Parathyroid adenoma (tissue), 2 donors: ENCODE measurements around the gene PLCD3.

Source experiments
- H2AFZ ChIP-seq: fragments of 300-600 bp; sonication (generic); one replicate; pipeline ENCODE4 v1.7.0; 2017; ENCODE audit warnings: antibody characterized with exemption, mild to moderate bottlenecking
- H3K27ac ChIP-seq: fragments of 300-600 bp; sonication (generic); one replicate; pipeline ENCODE4 v1.7.0; 2017
- H3K27me3 ChIP-seq: fragments of 300-600 bp; sonication (generic); one replicate; pipeline ENCODE4 v1.7.0; 2017; ENCODE audit warnings: low read length; ENCODE audit not compliant: control insufficient read depth, insufficient read depth
- H3K36me3 ChIP-seq: fragments of 300-600 bp; sonication (generic); one replicate; pipeline ENCODE4 v1.7.0; 2017; ENCODE audit warnings: low read length; ENCODE audit not compliant: control insufficient read depth, insufficient read depth
- H3K4me1 ChIP-seq: fragments of 300-600 bp; sonication (generic); one replicate; pipeline ENCODE4 v1.7.0; 2017; ENCODE audit warnings: control low read depth
- H3K4me2 ChIP-seq: fragments of 300-600 bp; sonication (generic); one replicate; pipeline ENCODE4 v1.7.0; 2017; ENCODE audit warnings: low read length
- H3K4me3 ChIP-seq: fragments of 300-600 bp; sonication (generic); one replicate; pipeline ENCODE4 v1.7.0; 2017; ENCODE audit warnings: low read depth, low read length
- H3K79me2 ChIP-seq: fragments of 300-600 bp; sonication (generic); one replicate; pipeline ENCODE4 v1.7.0; 2017; ENCODE audit warnings: control low read depth
- H3K9ac ChIP-seq: fragments of 300-600 bp; sonication (generic); one replicate; pipeline ENCODE4 v1.7.0; 2017; ENCODE audit warnings: mild to moderate bottlenecking
- H3K9me3 ChIP-seq: fragments of 300-600 bp; sonication (generic); one replicate; pipeline ENCODE4 v1.7.0; 2017; ENCODE audit warnings: low read length; ENCODE audit not compliant: control insufficient read depth
- TF ChIP-seq, protein P1 (sequence below): fragments of 300-600 bp; sonication (generic); IDR thresholded peaks from one replicate; pipeline ENCODE4 v1.7.0; 2017; ENCODE audit warnings: antibody characterized with exemption, mild to moderate bottlenecking
- donor health status: primary hyperparathyroidism.

PLCD3 gene

DNA sequence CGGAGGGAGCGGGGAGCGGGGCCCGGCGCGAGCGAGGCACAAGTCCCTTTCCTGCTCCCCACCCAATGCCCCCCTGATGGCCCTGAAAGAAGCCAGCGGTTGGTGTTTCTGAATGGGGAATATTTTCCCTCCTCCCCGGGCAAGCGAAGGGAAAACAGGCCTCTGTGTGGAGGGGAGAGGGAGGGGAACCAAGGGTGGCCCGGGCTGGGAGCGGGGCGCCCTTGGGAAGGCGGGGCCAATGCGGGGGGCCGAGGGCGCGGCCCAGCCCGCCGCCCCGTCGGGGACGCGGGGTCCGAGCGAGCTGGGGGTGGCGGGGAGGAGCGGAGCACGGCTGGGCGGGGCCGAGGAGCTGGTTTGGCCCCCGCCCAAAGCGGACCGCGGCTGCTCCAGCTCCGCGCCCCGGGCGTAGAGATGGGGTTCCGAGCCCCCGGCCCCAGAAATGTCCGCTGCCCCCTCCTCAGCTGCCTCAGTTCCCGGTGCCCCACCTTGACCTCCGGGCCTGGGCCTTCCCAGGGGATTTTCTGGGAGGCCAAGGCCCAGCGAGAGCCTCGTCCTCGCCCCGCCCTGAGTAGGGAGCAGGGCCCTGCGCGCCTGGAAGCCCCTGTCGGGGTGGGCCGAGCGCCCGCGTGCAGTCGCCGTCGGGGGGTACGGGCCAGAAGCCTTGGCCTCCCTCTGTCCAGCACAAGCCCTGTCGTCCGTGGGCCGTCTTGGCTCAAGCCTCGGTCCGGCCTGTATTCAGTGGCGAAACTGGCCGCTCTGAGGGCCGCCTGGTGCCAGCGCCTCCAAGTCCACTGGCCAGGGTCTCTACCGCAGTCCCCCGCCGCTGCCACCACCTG, 12.1 kb upstream of the PLCD3 start:
- no peaks in the 10 kb centered on the region for H3K36me3 ChIP-seq
- no peaks in the 10 kb centered on the region for H3K27me3 ChIP-seq
- peak overlapping the region; percentile 78 for H2AFZ ChIP-seq
- no peaks in the 10 kb centered on the region for H3K4me1 ChIP-seq
- H3K9me3 ChIP-seq, result no peaks in the 10 kb centered on the region
- H3K79me2 ChIP-seq, result no peaks in the 10 kb centered on the region
- H3K4me2 ChIP-seq, result peak overlapping the region; percentile 43
- H3K4me3 ChIP-seq, result peak overlapping the region; percentile 45
- no peak overlapping the region for H3K9ac ChIP-seq
- peak overlapping the region; percentile 69 for H3K27ac ChIP-seq
- TF ChIP-seq, protein P1, sequence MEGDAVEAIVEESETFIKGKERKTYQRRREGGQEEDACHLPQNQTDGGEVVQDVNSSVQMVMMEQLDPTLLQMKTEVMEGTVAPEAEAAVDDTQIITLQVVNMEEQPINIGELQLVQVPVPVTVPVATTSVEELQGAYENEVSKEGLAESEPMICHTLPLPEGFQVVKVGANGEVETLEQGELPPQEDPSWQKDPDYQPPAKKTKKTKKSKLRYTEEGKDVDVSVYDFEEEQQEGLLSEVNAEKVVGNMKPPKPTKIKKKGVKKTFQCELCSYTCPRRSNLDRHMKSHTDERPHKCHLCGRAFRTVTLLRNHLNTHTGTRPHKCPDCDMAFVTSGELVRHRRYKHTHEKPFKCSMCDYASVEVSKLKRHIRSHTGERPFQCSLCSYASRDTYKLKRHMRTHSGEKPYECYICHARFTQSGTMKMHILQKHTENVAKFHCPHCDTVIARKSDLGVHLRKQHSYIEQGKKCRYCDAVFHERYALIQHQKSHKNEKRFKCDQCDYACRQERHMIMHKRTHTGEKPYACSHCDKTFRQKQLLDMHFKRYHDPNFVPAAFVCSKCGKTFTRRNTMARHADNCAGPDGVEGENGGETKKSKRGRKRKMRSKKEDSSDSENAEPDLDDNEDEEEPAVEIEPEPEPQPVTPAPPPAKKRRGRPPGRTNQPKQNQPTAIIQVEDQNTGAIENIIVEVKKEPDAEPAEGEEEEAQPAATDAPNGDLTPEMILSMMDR, result no peak

DNA sequence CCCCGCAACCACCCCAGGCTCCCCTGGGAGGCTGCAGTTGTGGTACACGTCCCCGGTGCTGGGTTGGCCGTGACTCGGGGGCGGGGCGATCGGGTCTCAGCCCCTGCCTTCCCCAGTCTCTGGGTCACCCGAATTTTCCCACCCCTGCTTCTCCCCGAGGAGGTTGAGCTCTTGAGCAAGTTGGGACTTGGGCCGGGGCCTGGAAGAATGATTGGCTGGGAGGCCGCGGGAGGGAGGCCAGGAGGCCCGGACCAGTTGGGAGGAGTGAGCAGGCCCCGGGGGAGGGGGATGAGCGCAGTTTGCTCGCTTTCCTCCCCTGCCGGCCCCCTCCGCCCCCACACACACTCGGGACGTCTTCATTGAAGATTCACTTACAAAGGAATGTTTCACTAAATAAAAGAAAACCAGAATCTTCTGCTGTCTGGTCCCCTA, 11.5 kb upstream of the PLCD3 start:
- peak overlapping the region; percentile 78 for H2AFZ ChIP-seq

GRCh38 chr17:45143094-45143670, 10.9 kb upstream of the PLCD3 start:
- H3K79me2 ChIP-seq, result no peaks in the 10 kb centered on the region
- no peaks in the 10 kb centered on the region for H3K4me1 ChIP-seq
- H3K9me3 ChIP-seq, result no peaks in the 10 kb centered on the region
- no peak overlapping the region for H3K4me2 ChIP-seq
- TF ChIP-seq, protein P1, result no peak
- H3K27me3 ChIP-seq, result no peaks in the 10 kb centered on the region
- H3K36me3 ChIP-seq, result no peaks in the 10 kb centered on the region
- no peak overlapping the region for H3K9ac ChIP-seq
- H3K4me3 ChIP-seq, result no peak overlapping the region
- H2AFZ ChIP-seq, result no peak overlapping the region
- no peak overlapping the region for H3K27ac ChIP-seq

More for the DNA sequence above, 11.5 kb upstream of the PLCD3 start:
- TF ChIP-seq, protein P1, result no peak
- H3K4me2 ChIP-seq, result peak overlapping the region; percentile 43
- H3K79me2 ChIP-seq, result no peaks in the 10 kb centered on the region
- H3K27ac ChIP-seq, result peak overlapping the region; percentile 69
- H3K9me3 ChIP-seq, result no peaks in the 10 kb centered on the region
- peak overlapping the region; percentile 45 for H3K4me3 ChIP-seq
- no peak overlapping the region for H3K9ac ChIP-seq
- no peaks in the 10 kb centered on the region for H3K27me3 ChIP-seq
- no peaks in the 10 kb centered on the region for H3K4me1 ChIP-seq
- H3K36me3 ChIP-seq, result no peaks in the 10 kb centered on the region

- TF ChIP-seq, protein P1, result no peak
- Histone ChIP-seq H2AFZ (no peak overlapping the region), H3K4me3 (no peak overlapping the region), H3K9me3 (no peaks in the 10 kb centered on the region), H3K9ac (no peak overlapping the region), H3K27ac (no peak overlapping the region), H3K79me2 (no peaks in the 10 kb centered on the region), H3K27me3 (no peaks in the 10 kb centered on the region), H3K4me2 (no peak overlapping the region), H3K4me1 (peaks cover 7% of the 10 kb centered on the region), H3K36me3 (no peaks in the 10 kb centered on the region)
Observed at GRCh38 chr17:45139533-45139920, 7.2 kb upstream of the PLCD3 start.
